ENCODE data around the gene MBD2. TPM values are rescaled to one million over a fixed set of nuclear protein-coding genes. Genes with fewer than 3 reads are reported as not detected.

The MBD2 gene
- total and polyA plus RNA-seq, 2 of the 8 experiments (the other 6 are each of a cell fraction or from before 2014, with no cell fraction given), result 36.2 to 52.7 TPM

DNA sequence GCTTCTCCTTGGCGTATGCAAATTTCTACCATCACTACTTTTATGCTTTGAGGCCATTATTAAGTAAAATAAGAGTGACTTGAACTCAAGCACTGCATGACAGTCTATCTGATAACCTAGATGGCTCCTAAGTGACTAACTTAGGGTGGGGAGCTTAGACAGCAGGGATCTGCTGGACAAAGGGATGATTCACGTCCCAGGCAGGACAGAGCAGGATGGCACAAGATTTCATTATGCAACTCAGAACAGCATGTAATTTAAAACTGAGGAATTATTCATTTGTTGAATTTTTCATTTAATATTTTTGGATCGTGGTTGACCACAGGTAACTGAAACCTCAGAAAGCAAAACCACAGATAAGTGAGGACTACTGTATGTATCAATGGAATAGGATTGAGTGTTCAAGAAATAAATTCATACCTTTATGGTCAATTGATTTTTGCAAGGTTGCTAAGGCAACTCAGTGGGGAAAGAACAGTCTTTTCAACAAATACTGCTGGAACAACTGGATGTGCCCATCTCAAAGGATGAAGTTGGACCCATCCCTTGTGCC is 115.3 kb downstream of the MBD2 start:
- H3K79me1 ChIP-seq (ENCODE audit: low read depth, low read length), result no peaks in the 10 kb centered on the region
- no peaks in the 10 kb centered on the region for H3K36me3 ChIP-seq (ENCODE audit: control insufficient read depth in 2 of 4, insufficient read depth in 4 of 4, low read length in 3 of 4)
- H3K27me3 ChIP-seq (replicated peaks in 1 of 4; ENCODE audit: control insufficient read depth in 3 of 4, extremely low read depth in 1 of 4, insufficient read depth in 3 of 4, low read length in 3 of 4), result no peaks in the 10 kb centered on the region
- H3K4ac ChIP-seq (replicated peaks; ENCODE audit: insufficient read length, low read depth, low read length), result no peak overlapping the region
- no peak overlapping the region for H3K14ac ChIP-seq (ENCODE audit: insufficient read length)
- H4K8ac ChIP-seq (ENCODE audit: extremely low read depth, insufficient read depth, low read length), result no peak overlapping the region
- no peak overlapping the region for H2BK12ac ChIP-seq (ENCODE audit: low read depth, low read length)
- H3K23ac ChIP-seq (ENCODE audit: insufficient read length), result no peak overlapping the region
- H2BK5ac ChIP-seq (ENCODE audit: low read depth, low read length), result no peak overlapping the region
- DNase-seq (ENCODE audit: low read depth in 1 of 2, low spot score in 2 of 2), result no peak
- POLR2A ChIA-PET (ENCODE audit: partially characterized antibody), result no interaction called here
- no peak overlapping the region for H4K91ac ChIP-seq (replicated peaks; ENCODE audit: insufficient read length, low read length)
- H3K9ac ChIP-seq (replicated peaks in 1 of 4; ENCODE audit: extremely low read depth in 1 of 4, low read depth in 3 of 4, low read length in 3 of 4), result no peak overlapping the region
- no peak for TF ChIP-seq CEBPB (IDR thresholded peaks at IDR 0.05; ENCODE audit: low read depth, low read length)
- no peak for TF ChIP-seq BCL11A (IDR thresholded peaks at IDR 0.05; ENCODE audit: low read depth in 2 of 2, low read length in 2 of 2)
- no peak for TF ChIP-seq SP1 (IDR thresholded peaks at IDR 0.05; ENCODE audit: low read depth, low read length)
- TF ChIP-seq GTF2F1 (IDR thresholded peaks at IDR 0.05; ENCODE audit: borderline replicate concordance, low read depth, low read length), result no peak
- no peak for TF ChIP-seq BACH1 (IDR thresholded peaks at IDR 0.05; ENCODE audit: low read length)
- H3K4me3 ChIP-seq (ENCODE audit: extremely low read depth in 1 of 4, insufficient read depth in 2 of 4, low read depth in 3 of 4, low read length in 4 of 4), result no peak overlapping the region
- no peaks in the 10 kb centered on the region for H3K4me1 ChIP-seq (replicated peaks in 1 of 4; ENCODE audit: control insufficient read depth in 3 of 4, insufficient read depth in 4 of 4, low read length in 3 of 4)
- no peak overlapping the region for H2AK5ac ChIP-seq (ENCODE audit: low read depth, low read length)
- no peaks in the 10 kb centered on the region for H3K23me2 ChIP-seq (ENCODE audit: low read depth, low read length)
- H2AFZ ChIP-seq (ENCODE audit: low read length), result no peak overlapping the region
- H3K9me3 ChIP-seq (ENCODE audit: insufficient read depth in 2 of 2, low read depth in 1 of 2, low read length in 1 of 2), result no peaks in the 10 kb centered on the region
- WGBS, 2 experiments (ENCODE audit: extremely low coverage in 1 of 2, insufficient coverage in 1 of 2, insufficient read length in 1 of 2, insufficient replicate concordance in 2 of 2, low coverage in 1 of 2, low lambda C conversion rate in 2 of 2, missing lambda C conversion rate in 1 of 2), result 93% methylated on average over 3 of the region's 3 CpGs; no CpG with 5 or more reads in 1 of the 2 experiments
- H2BK15ac ChIP-seq (ENCODE audit: low read length), result no peak overlapping the region
- CTCF ChIA-PET (ENCODE audit: partially characterized antibody), result interaction anchor here (1.5 kb wide), 1 partner anchor 11 kb away, joined by 4 read pairs; no protein-coding TSS in a partner anchor
- no peak overlapping the region for H3K56ac ChIP-seq (replicated peaks; ENCODE audit: insufficient read length, low read depth, low read length)
- no peak for FAIRE-seq
- H2BK120ac ChIP-seq (replicated peaks; ENCODE audit: low read depth, low read length), result no peak overlapping the region
- H3K79me2 ChIP-seq (ENCODE audit: control insufficient read depth in 1 of 2, insufficient read depth in 2 of 2, low read length in 2 of 2), result no peaks in the 10 kb centered on the region
- no peak overlapping the region for H4K5ac ChIP-seq (ENCODE audit: insufficient read length, low read depth, low read length)
- no peak overlapping the region for H3K4me2 ChIP-seq (ENCODE audit: insufficient read depth in 1 of 2, low read depth in 2 of 2, low read length in 2 of 2)
- H2BK20ac ChIP-seq (ENCODE audit: low read length), result no peak overlapping the region
- no peaks in the 10 kb centered on the region for H4K20me1 ChIP-seq (replicated peaks in 1 of 2; ENCODE audit: control insufficient read depth in 1 of 2, insufficient read depth in 2 of 2, low read length in 2 of 2)
- no peak overlapping the region for H3K18ac ChIP-seq (ENCODE audit: extremely low read depth, low read length)
- H3K27ac ChIP-seq (ENCODE audit: low read depth, low read length), result no peak overlapping the region

All from H1 (cell line).